Hepatocyte (in vitro differentiated cells): ENCODE measurements around the gene SPCS2. TPM values are rescaled to one million over a fixed set of nuclear protein-coding genes. Genes with fewer than 3 reads are reported as not detected.

Source experiments
- DNase-seq: peaks from one replicate; pipeline ENCODE4 v3.0.0-alpha.2; 2016; ENCODE audit warnings: low spot score
- H2AFZ ChIP-seq: fragments of 200-600 bp; sonication (generic); 2 replicates; pipeline ENCODE4 v1.6.0; 2016; ENCODE audit warnings: antibody characterized with exemption, mild to moderate bottlenecking
- H3K27ac ChIP-seq: fragments of 200-600 bp; sonication (generic); 2 replicates; pipeline ENCODE4 v1.5.1; 2016; ENCODE audit warnings: mild to moderate bottlenecking
- H3K27me3 ChIP-seq: fragments of 200-600 bp; sonication (generic); 2 replicates; pipeline ENCODE4 v1.6.1; 2016
- H3K36me3 ChIP-seq: fragments of 200-600 bp; sonication (generic); replicated peaks from 2 replicates; pipeline ENCODE4 v1.5.1; 2016; ENCODE audit warnings: low read depth; ENCODE audit not compliant: insufficient read depth
- H3K4me1 ChIP-seq: fragments of 200-600 bp; sonication (generic); 2 replicates; pipeline ENCODE4 v1.5.1; 2016; ENCODE audit warnings: mild to moderate bottlenecking, moderate library complexity; ENCODE audit not compliant: insufficient read depth
- H3K4me2 ChIP-seq: fragments of 200-600 bp; sonication (generic); 2 replicates; pipeline ENCODE4 v1.6.0; 2016
- H3K4me3 ChIP-seq: fragments of 200-600 bp; sonication (generic); 2 replicates; pipeline ENCODE4 v1.5.1; 2016; ENCODE audit warnings: mild to moderate bottlenecking
- H3K79me2 ChIP-seq: fragments of 200-600 bp; sonication (generic); 2 replicates; pipeline ENCODE4 v1.6.0; 2017; ENCODE audit warnings: mild to moderate bottlenecking
- H3K9me2 ChIP-seq: fragments of 200-600 bp; sonication (generic); replicated peaks from 2 replicates; pipeline ENCODE4 v1.6.0; 2017; ENCODE audit warnings: mild to moderate bottlenecking; ENCODE audit not compliant: insufficient read depth
- H3K9me3 ChIP-seq: fragments of 200-600 bp; sonication (generic); 2 replicates; pipeline ENCODE4 v1.5.1; 2016; ENCODE audit warnings: low read depth, mild to moderate bottlenecking
- H4K20me1 ChIP-seq: fragments of 200-600 bp; sonication (generic); 2 replicates; pipeline ENCODE4 v1.6.0; 2016; ENCODE audit warnings: mild to moderate bottlenecking; ENCODE audit not compliant: insufficient read depth, poor library complexity, severe bottlenecking
- CTCF ChIP-seq: fragments of 200-600 bp; sonication (generic); IDR thresholded peaks from 2 replicates; pipeline ENCODE4 v1.5.1; 2016; ENCODE audit warnings: antibody characterized with exemption, mild to moderate bottlenecking; ENCODE audit not compliant: poor library complexity
- EZH2 ChIP-seq: fragments of 200-600 bp; sonication (generic); IDR thresholded peaks from 2 replicates; pipeline ENCODE4 v1.6.1; 2016; ENCODE audit warnings: antibody characterized with exemption, mild to moderate bottlenecking, borderline replicate concordance
- EZH2phosphoT487 ChIP-seq: fragments of 200-600 bp; sonication (generic); IDR thresholded peaks from one replicate; pipeline ENCODE4 v1.6.1; 2018; ENCODE audit warnings: antibody characterized with exemption, mild to moderate bottlenecking, low read depth, moderate library complexity; ENCODE audit not compliant: unreplicated experiment, severe bottlenecking
- WGBS: methylation state at CpG from one replicate; pipeline ENCODE4 v1.1.6; 2016; ENCODE audit warnings: low lambda C conversion rate; ENCODE audit errors: missing lambda C conversion rate; 5-methylcytosine and 5-hydroxymethylcytosine counted together
- polyA plus RNA-seq: library from polyadenylated mRNA; unstranded; fragments of >200 nt; fragmentation: Nextera tagmentation; extraction: Ambion mirVana; gene quantifications from 2 replicates; pipeline ENCODE4 v1.2.1, GENCODE V29; 2016
- total RNA-seq: library from RNA; depleted of rRNA; stranded (reverse); fragments of >200 nt; gene quantifications from 2 replicates; pipeline ENCODE4 v1.2.3, GENCODE V29; 2014

The SPCS2 gene
- total and polyA plus RNA-seq, 2 experiments from 2014 or later = 51.0 to 428 TPM

- H3K79me2 ChIP-seq = no peaks in the 10 kb centered on the region
- no peaks in the 10 kb centered on the region for H3K9me3 ChIP-seq
- H3K9me2 ChIP-seq = no peaks in the 10 kb centered on the region
- no peak overlapping the region for H3K27ac ChIP-seq
- H4K20me1 ChIP-seq = no peaks in the 10 kb centered on the region
- no peak for DNase-seq
- H2AFZ ChIP-seq = no peak overlapping the region
- TF ChIP-seq EZH2phosphoT487 (no peak), EZH2 (no peak), CTCF (no peak)
- no peaks in the 10 kb centered on the region for H3K27me3 ChIP-seq
- no peaks in the 10 kb centered on the region for H3K36me3 ChIP-seq
- no peaks in the 10 kb centered on the region for H3K4me1 ChIP-seq
- no peak overlapping the region for H3K4me2 ChIP-seq
- WGBS = 87% methylated on average over 3 of the region's 3 CpGs
- H3K4me3 ChIP-seq = no peak overlapping the region
Observed at GRCh38 chr11:75000975-75001354, 51.9 kb downstream of the SPCS2 start.

GRCh38 chr11:75001686-75002085, 52.6 kb downstream of the SPCS2 start:
- Histone ChIP-seq H3K27ac (no peak overlapping the region), H2AFZ (no peak overlapping the region), H3K4me3 (no peak overlapping the region), H3K4me1 (no peaks in the 10 kb centered on the region), H3K9me3 (no peaks in the 10 kb centered on the region), H3K79me2 (no peaks in the 10 kb centered on the region), H3K9me2 (no peaks in the 10 kb centered on the region), H4K20me1 (no peaks in the 10 kb centered on the region), H3K36me3 (no peaks in the 10 kb centered on the region), H3K27me3 (no peaks in the 10 kb centered on the region), H3K4me2 (no peak overlapping the region)
- TF ChIP-seq CTCF (no peak), EZH2 (no peak), EZH2phosphoT487 (no peak)
- no peak for DNase-seq
- WGBS = 83% methylated on average over 3 of the region's 3 CpGs

GRCh38 chr11:75002516-75002915, 53.5 kb downstream of the SPCS2 start:
- TF ChIP-seq EZH2 = no peak
- no peak for TF ChIP-seq EZH2phosphoT487
- no peak for TF ChIP-seq CTCF
- DNase-seq = no peak
- Histone ChIP-seq H3K9me2 (no peaks in the 10 kb centered on the region), H2AFZ (no peak overlapping the region), H3K4me1 (no peaks in the 10 kb centered on the region), H4K20me1 (no peaks in the 10 kb centered on the region), H3K4me2 (no peak overlapping the region), H3K36me3 (no peaks in the 10 kb centered on the region), H3K27ac (no peak overlapping the region), H3K27me3 (no peaks in the 10 kb centered on the region), H3K9me3 (no peaks in the 10 kb centered on the region), H3K4me3 (no peak overlapping the region), H3K79me2 (no peaks in the 10 kb centered on the region)
- 88% methylated on average over 1 of the region's 1 CpG for WGBS

- no peak overlapping the region for H3K4me2 ChIP-seq
- H2AFZ ChIP-seq = no peak overlapping the region
- no peak overlapping the region for H3K4me3 ChIP-seq
- no peaks in the 10 kb centered on the region for H3K79me2 ChIP-seq
- DNase-seq = no peak
- TF ChIP-seq EZH2 (no peak), CTCF (no peak)
- H3K4me1 ChIP-seq = no peaks in the 10 kb centered on the region
- H3K9me2 ChIP-seq = no peaks in the 10 kb centered on the region
- no peaks in the 10 kb centered on the region for H3K36me3 ChIP-seq
- no peak overlapping the region for H3K27ac ChIP-seq
- WGBS = 86% methylated on average over 1 of the region's 1 CpG
- no peaks in the 10 kb centered on the region for H4K20me1 ChIP-seq
- H3K9me3 ChIP-seq = no peaks in the 10 kb centered on the region
- H3K27me3 ChIP-seq = no peaks in the 10 kb centered on the region
Observed at GRCh38 chr11:75004215-75004614, 55.1 kb downstream of the SPCS2 start.
